PFSK-1 (cell line): Measurements from ENCODE around the gene MBTPS1.

Source experiments
- FOXP2 ChIP-seq: optimal IDR thresholded peaks from 2 replicates; pipeline ENCODE3; 2011; ENCODE audit warnings: borderline replicate concordance, control low read depth, inconsistent platforms; ENCODE audit not compliant: insufficient read depth; ENCODE audit errors: extremely low read length, extremely low read depth
- POLR2AphosphoS5 ChIP-seq: IDR thresholded peaks from 2 replicates; pipeline ENCODE4 v1.6.1; 2012; ENCODE audit warnings: low read depth, mild to moderate bottlenecking, control low read depth, low read length, moderate library complexity
- REST ChIP-seq, 2 experiments: IDR thresholded peaks; 2 replicates each; pipeline versions ENCODE4 v1.6.1 to v1.8.0; 2011 to 2012; ENCODE audit warnings: low read depth in 2 of 2, low read length in 2 of 2, control low read depth in 1 of 2, inconsistent platforms in 1 of 2, mild to moderate bottlenecking in 1 of 2, moderate library complexity in 1 of 2; ENCODE audit not compliant: insufficient read depth in 1 of 2
- SIN3A ChIP-seq: IDR thresholded peaks from 2 replicates; pipeline ENCODE4 v1.6.1; 2012; ENCODE audit warnings: mild to moderate bottlenecking, low read length, moderate library complexity, borderline replicate concordance; ENCODE audit not compliant: insufficient read depth
- TAF1 ChIP-seq: IDR thresholded peaks from 2 replicates; pipeline ENCODE4 v1.6.1; 2012; ENCODE audit warnings: low read length, control low read depth, borderline replicate concordance; ENCODE audit not compliant: insufficient read depth

The MBTPS1 gene

GRCh38 chr16:84018710-84019109, 98.0 kb downstream of the MBTPS1 start:
- TF ChIP-seq POLR2AphosphoS5 (no peak), TAF1 (no peak), SIN3A (no peak), REST (IDR thresholded peaks at IDR 0.05; ENCODE audit: insufficient read depth in 1 of 2, low read depth in 2 of 2, low read length in 2 of 2) (no peak), FOXP2 (no peak)

GRCh38 chr16:84016477-84016876, 100.3 kb downstream of the MBTPS1 start:
- TF ChIP-seq FOXP2, result no peak
- no peak for TF ChIP-seq POLR2AphosphoS5

- TF ChIP-seq TAF1 (no peak), REST (IDR thresholded peaks at IDR 0.05; ENCODE audit: insufficient read depth in 1 of 2, low read depth in 2 of 2, low read length in 2 of 2) (no peak), FOXP2 (no peak), SIN3A (no peak), POLR2AphosphoS5 (no peak)
These were observed 101.3 kb downstream of the MBTPS1 start for GRCh38 chr16:84015399-84015798.

GRCh38 chr16:84014570-84015327, 102.0 kb downstream of the MBTPS1 start:
- TF ChIP-seq FOXP2 (no peak), SIN3A (no peak), TAF1 (no peak), POLR2AphosphoS5 (no peak), REST (IDR thresholded peaks at IDR 0.05; ENCODE audit: insufficient read depth in 1 of 2, low read depth in 2 of 2, low read length in 2 of 2) (no peak)

- no peak for TF ChIP-seq FOXP2
- TF ChIP-seq SIN3A, result no peak
- TF ChIP-seq TAF1, result no peak
- no peak for TF ChIP-seq POLR2AphosphoS5
- no peak for TF ChIP-seq REST (IDR thresholded peaks at IDR 0.05; ENCODE audit: insufficient read depth in 1 of 2, low read depth in 2 of 2, low read length in 2 of 2)
These were observed 102.8 kb downstream of the MBTPS1 start for GRCh38 chr16:84013787-84014569.
